ENCODE measurements around the gene TMEM258. TPM values are rescaled to one million over a fixed set of nuclear protein-coding genes. Genes with fewer than 3 reads are reported as not detected.

The TMEM258 gene
- total and polyA plus RNA-seq, 4 donors, result 31.0 to 136 (median 98.7) TPM

- H3K9ac ChIP-seq (ENCODE audit: low read depth in 1 of 2, low read length in 2 of 2), result no peak overlapping the region
Observed at GRCh38 chr11:61747967-61748285, 44.5 kb downstream of the TMEM258 start.

GRCh38 chr11:61747192-61747966 is 45.0 kb downstream of the TMEM258 start:
- Histone ChIP-seq H3K4me1 (ENCODE audit: control insufficient read depth in 4 of 4, insufficient read depth in 4 of 4, low read length in 3 of 4) (peaks cover 0 to 8% (median 7%) of the 10 kb centered on the region in 4 donors), H3K27ac (ENCODE audit: low read depth in 1 of 2, low read length in 2 of 2) (no peak overlapping the region), H3K27me3 (ENCODE audit: control insufficient read depth in 4 of 4, insufficient read depth in 4 of 4, low read length in 3 of 4) (no peaks in the 10 kb centered on the region), H3K36me3 (ENCODE audit: control insufficient read depth in 4 of 4, insufficient read depth in 3 of 4, low read depth in 1 of 4, low read length in 3 of 4) (no peaks in the 10 kb centered on the region), H3K4me3 (ENCODE audit: low read depth in 1 of 3, low read length in 3 of 3) (no peak overlapping the region), H3K9ac (ENCODE audit: low read depth in 1 of 2, low read length in 2 of 2) (no peak overlapping the region), H3K9me3 (ENCODE audit: control insufficient read depth in 4 of 4, low read length in 3 of 4) (no peaks in the 10 kb centered on the region)
- 47% methylated on average over 19 of the region's 19 CpGs for WGBS
- no peak for TF ChIP-seq GABPA (IDR thresholded peaks at IDR 0.05 in 1 of 2, conservative IDR thresholded peaks at IDR 0.05 in 1 of 2)
- TF ChIP-seq, protein P1, sequence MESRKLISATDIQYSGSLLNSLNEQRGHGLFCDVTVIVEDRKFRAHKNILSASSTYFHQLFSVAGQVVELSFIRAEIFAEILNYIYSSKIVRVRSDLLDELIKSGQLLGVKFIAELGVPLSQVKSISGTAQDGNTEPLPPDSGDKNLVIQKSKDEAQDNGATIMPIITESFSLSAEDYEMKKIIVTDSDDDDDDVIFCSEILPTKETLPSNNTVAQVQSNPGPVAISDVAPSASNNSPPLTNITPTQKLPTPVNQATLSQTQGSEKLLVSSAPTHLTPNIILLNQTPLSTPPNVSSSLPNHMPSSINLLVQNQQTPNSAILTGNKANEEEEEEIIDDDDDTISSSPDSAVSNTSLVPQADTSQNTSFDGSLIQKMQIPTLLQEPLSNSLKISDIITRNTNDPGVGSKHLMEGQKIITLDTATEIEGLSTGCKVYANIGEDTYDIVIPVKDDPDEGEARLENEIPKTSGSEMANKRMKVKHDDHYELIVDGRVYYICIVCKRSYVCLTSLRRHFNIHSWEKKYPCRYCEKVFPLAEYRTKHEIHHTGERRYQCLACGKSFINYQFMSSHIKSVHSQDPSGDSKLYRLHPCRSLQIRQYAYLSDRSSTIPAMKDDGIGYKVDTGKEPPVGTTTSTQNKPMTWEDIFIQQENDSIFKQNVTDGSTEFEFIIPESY (IDR thresholded peaks at IDR 0.05), result no peak
- TF ChIP-seq NR2F2 (IDR thresholded peaks at IDR 0.05), result peak; percentile 21
- no peak for TF ChIP-seq FOXA1 (IDR thresholded peaks at IDR 0.05)
- TF ChIP-seq HNF4A (conservative IDR thresholded peaks at IDR 0.05), result no peak
- no peak for TF ChIP-seq MAX (IDR thresholded peaks at IDR 0.05)
- no peak for TF ChIP-seq RXRA (IDR thresholded peaks at IDR 0.05)
- no peak for TF ChIP-seq FOXA2 (IDR thresholded peaks at IDR 0.05)
- TF ChIP-seq ATF3 (IDR thresholded peaks at IDR 0.05), result no peak
- TF ChIP-seq HNF4G (IDR thresholded peaks at IDR 0.05), result no peak
- TF ChIP-seq, protein P2, sequence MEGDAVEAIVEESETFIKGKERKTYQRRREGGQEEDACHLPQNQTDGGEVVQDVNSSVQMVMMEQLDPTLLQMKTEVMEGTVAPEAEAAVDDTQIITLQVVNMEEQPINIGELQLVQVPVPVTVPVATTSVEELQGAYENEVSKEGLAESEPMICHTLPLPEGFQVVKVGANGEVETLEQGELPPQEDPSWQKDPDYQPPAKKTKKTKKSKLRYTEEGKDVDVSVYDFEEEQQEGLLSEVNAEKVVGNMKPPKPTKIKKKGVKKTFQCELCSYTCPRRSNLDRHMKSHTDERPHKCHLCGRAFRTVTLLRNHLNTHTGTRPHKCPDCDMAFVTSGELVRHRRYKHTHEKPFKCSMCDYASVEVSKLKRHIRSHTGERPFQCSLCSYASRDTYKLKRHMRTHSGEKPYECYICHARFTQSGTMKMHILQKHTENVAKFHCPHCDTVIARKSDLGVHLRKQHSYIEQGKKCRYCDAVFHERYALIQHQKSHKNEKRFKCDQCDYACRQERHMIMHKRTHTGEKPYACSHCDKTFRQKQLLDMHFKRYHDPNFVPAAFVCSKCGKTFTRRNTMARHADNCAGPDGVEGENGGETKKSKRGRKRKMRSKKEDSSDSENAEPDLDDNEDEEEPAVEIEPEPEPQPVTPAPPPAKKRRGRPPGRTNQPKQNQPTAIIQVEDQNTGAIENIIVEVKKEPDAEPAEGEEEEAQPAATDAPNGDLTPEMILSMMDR (IDR thresholded peaks at IDR 0.05; ENCODE audit: low read depth, low read length, missing input control), result peak; percentile 93
- TF ChIP-seq RAD21 (IDR thresholded peaks at IDR 0.05), result peak; percentile 89 to 93
- DNase-seq (ENCODE audit: low spot score), result peak; percentile 82

More at GRCh38 chr11:61747967-61748285, 44.5 kb downstream of the TMEM258 start:
- Histone ChIP-seq H3K27ac (ENCODE audit: low read depth in 1 of 2, low read length in 2 of 2) (no peak overlapping the region), H3K36me3 (ENCODE audit: control insufficient read depth in 4 of 4, insufficient read depth in 3 of 4, low read depth in 1 of 4, low read length in 3 of 4) (no peaks in the 10 kb centered on the region), H3K27me3 (ENCODE audit: control insufficient read depth in 4 of 4, insufficient read depth in 4 of 4, low read length in 3 of 4) (no peaks in the 10 kb centered on the region), H3K9me3 (ENCODE audit: control insufficient read depth in 4 of 4, low read length in 3 of 4) (no peaks in the 10 kb centered on the region), H3K4me3 (ENCODE audit: low read depth in 1 of 3, low read length in 3 of 3) (no peak overlapping the region), H3K4me1 (ENCODE audit: control insufficient read depth in 4 of 4, insufficient read depth in 4 of 4, low read length in 3 of 4) (peaks cover 0 to 9% (median 7%) of the 10 kb centered on the region in 4 donors)
- no peak for DNase-seq (ENCODE audit: low spot score)
- 29% methylated on average over 3 of the region's 3 CpGs for WGBS
- TF ChIP-seq NR2F2 (IDR thresholded peaks at IDR 0.05), result peak; percentile 7
- TF ChIP-seq, protein P2 (IDR thresholded peaks at IDR 0.05; ENCODE audit: low read depth, low read length, missing input control), result no peak
